ENCODE measurements around the gene OR2F1.

OR2F1 gene

GRCh38 chr7:143954135-143954534 is 509 bp upstream of the OR2F1 start:
- DNase-seq (ENCODE audit: low read depth), result no peak

- no peak for DNase-seq (ENCODE audit: low read depth)
These were observed 4.1 kb downstream of the OR2F1 start for GRCh38 chr7:143958781-143959180.

- DNase-seq (ENCODE audit: low read depth), result no peak
These were observed 6.4 kb downstream of the OR2F1 start for GRCh38 chr7:143960813-143961610.

- no peak for DNase-seq (ENCODE audit: low read depth)
These were observed 10.6 kb downstream of the OR2F1 start for GRCh38 chr7:143965280-143965679.

- DNase-seq (ENCODE audit: low read depth), result no peak
These were observed 12.8 kb downstream of the OR2F1 start for GRCh38 chr7:143967398-143967797.

- DNase-seq (ENCODE audit: low read depth), result no peak
These were observed 19.3 kb downstream of the OR2F1 start for GRCh38 chr7:143973870-143974416.

- DNase-seq (ENCODE audit: low read depth), result no peak
These were observed 19.8 kb downstream of the OR2F1 start for GRCh38 chr7:143974459-143974858.

GRCh38 chr7:143975617-143976016 is 21.0 kb downstream of the OR2F1 start:
- no peak for DNase-seq (ENCODE audit: low read depth)

- DNase-seq (ENCODE audit: low read depth), result no peak
These were observed 23.9 kb downstream of the OR2F1 start for GRCh38 chr7:143978585-143978984.

GRCh38 chr7:143979359-143979758 is 24.7 kb downstream of the OR2F1 start:
- no peak for DNase-seq (ENCODE audit: low read depth)

- DNase-seq (ENCODE audit: low read depth), result no peak
These were observed 25.4 kb downstream of the OR2F1 start for GRCh38 chr7:143979998-143980397.

- no peak for DNase-seq (ENCODE audit: low read depth)
These were observed 26.3 kb downstream of the OR2F1 start for GRCh38 chr7:143980746-143981510.

- no peak for DNase-seq (ENCODE audit: low read depth)
These were observed 29.3 kb downstream of the OR2F1 start for GRCh38 chr7:143983960-143984359.

GRCh38 chr7:143987513-143987912 is 32.9 kb downstream of the OR2F1 start:
- no peak for DNase-seq (ENCODE audit: low read depth)

- DNase-seq (ENCODE audit: low read depth), result no peak
These were observed 34.5 kb downstream of the OR2F1 start for GRCh38 chr7:143988976-143989745.

- DNase-seq (ENCODE audit: low read depth), result no peak
These were observed 38.0 kb downstream of the OR2F1 start for GRCh38 chr7:143992670-143993069.

- no peak for DNase-seq (ENCODE audit: low read depth)
These were observed 39.3 kb downstream of the OR2F1 start for GRCh38 chr7:143993924-143994323.

GRCh38 chr7:144000020-144000419 is 45.4 kb downstream of the OR2F1 start, which contains the start of gene OR6B1:
OR6B1 (plus strand) TSS chr7:144000320; CDS start chr7:144003997, 3,677 bp downstream.
- DNase-seq (ENCODE audit: low read depth), result no peak

- DNase-seq (ENCODE audit: low read depth), result no peak
These were observed 46.9 kb downstream of the OR2F1 start for GRCh38 chr7:144001543-144001942.

GRCh38 chr7:144004703-144005102 is 50.1 kb downstream of the OR2F1 start:
- DNase-seq (ENCODE audit: low read depth), result no peak

- no peak for DNase-seq (ENCODE audit: low read depth)
These were observed 51.5 kb downstream of the OR2F1 start for GRCh38 chr7:144006029-144006691.

GRCh38 chr7:144006692-144007042 is 52.0 kb downstream of the OR2F1 start:
- no peak for DNase-seq (ENCODE audit: low read depth)
